HG03575 (cell line): ENCODE data around the gene DNAJB14.

ENCODE experiments used
- ATAC-seq: cut with Tn5 transposase; IDR thresholded peaks from one replicate; pipeline ENCODE4 v1.9.1; 2021; ENCODE audit not compliant: unreplicated experiment, insufficient number of reproducible peaks, low FRiP score; ENCODE audit errors: extremely low read depth

The DNAJB14 gene

GRCh38 chr4:99879458-99879857, 67.0 kb downstream of the DNAJB14 start:
- no peak for ATAC-seq

GRCh38 chr4:99878604-99879003, 67.8 kb downstream of the DNAJB14 start:
- ATAC-seq = no peak

- ATAC-seq = no peak
Measured at GRCh38 chr4:99876946-99877345, 69.5 kb downstream of the DNAJB14 start.

DNA sequence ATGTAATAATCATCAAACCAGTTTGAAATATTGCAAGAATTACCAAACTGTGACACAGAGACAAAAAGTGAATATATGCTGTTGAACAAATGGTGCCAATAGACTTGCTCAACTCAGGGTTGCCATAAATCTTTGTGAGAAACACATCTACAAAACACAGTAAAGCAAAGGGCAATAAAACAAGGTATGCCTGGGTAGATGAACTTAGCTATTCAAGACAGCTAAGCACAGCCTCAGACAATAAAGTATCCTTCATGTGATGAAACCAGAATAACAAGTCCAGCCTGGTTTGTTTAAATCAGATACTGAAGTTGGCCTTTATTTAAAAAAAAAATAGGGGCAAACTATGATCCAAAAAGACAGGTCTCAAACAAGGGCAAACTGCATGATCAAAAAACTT, 71.3 kb downstream of the DNAJB14 start:
- no peak for ATAC-seq

DNA sequence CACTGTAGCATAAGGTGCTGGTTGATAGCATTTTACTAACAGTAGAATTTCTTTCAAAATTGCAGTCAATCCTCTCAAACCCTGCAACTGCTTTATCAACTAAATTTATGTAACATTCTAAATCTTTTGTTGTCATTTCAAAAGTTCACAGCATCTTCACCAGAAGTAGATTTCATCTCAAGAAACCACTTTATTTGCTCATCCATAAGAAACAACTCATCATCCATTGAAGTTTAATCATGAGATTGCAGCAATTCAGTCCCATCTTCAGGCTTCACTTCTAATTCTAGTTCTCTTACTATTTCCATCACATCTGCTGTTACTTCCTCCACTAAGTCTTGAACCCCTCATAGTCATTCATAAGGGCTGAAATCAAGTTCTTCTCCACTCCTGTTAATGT, 73.8 kb downstream of the DNAJB14 start:
- ATAC-seq = no peak

DNA sequence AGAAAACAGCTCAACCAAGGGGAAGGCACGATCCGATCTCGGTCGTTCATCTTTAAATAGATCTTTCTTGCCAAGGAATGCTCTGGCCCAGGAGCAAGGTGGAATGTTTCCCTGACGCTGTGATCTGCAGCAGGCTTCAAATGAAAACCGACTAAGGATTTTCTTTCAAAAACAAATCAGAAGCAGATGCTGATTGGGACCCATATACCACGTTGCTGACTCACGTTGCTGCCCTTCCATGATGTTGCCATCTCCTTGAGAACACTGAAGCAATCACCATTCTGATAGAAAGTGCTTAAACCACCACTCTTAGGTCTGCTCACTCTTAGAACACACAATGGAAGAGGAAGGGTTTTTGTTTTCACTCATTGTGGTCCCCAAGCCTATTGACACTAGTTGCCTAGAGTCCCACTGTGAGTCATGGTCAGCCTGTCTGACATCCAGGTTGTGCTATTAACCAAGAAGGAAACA, 78.3 kb downstream of the DNAJB14 start:
- ATAC-seq = peak; percentile 46

DNA sequence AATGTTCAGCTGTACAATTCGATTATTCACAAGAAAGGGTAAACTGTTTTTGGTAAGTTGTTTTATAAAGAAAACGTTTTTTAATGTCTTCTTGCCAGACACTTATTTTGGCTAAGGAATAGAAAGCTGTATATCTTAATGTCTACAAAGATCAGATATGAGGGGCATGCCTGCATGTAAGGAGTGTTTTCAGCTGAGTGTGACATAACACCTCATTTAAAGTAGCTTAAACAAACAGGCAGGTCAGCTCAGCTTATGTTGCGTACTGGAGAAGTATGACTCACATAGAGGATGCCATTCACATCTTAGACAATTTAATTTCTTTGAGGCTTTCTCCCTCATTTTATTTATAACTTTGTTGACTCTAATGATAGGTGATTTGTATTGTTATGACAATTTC, 82.6 kb downstream of the DNAJB14 start:
- ATAC-seq = no peak

DNA sequence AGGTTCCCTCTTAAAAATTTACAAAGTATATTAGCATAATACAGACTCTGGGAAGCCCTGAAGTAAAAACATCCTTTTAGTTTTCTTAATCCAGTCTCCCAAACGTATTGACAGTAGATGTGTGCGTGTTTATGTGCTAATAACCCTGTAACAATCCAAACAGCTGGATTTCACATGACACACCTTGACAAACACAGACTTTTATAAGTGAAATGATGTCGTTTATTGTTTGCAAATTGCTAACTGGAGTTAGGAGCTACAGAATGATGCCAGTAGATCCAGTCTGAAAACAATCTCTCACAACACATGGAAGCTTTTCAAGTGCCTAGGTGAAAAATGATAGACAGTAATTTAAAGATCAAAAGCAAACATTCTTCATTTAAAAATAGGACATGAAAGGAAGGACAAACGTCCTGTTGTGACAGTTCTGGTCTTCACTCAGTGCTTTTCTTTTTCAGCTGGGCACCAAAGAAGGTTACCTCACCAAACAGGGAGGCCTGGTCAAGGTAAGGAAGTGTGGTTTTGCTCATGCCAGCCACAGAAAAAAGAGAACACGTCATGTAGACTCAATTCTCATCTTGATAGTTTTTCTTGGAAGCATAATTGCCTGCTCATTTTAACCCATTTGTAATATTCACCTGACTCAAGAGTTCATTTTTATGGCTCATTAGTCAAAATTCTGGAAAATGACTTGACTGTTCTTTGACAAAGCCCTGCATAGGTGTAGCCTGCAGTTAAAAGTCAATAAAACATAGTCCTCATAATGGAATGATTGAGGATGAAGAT, 85.1 kb downstream of the DNAJB14 start:
- ATAC-seq = no peak

GRCh38 chr4:99860521-99860920, 85.9 kb downstream of the DNAJB14 start:
- ATAC-seq = no peak

- ATAC-seq = no peak
Measured at GRCh38 chr4:99859618-99860017, 86.8 kb downstream of the DNAJB14 start.

GRCh38 chr4:99857307-99857706, 89.1 kb downstream of the DNAJB14 start:
- ATAC-seq = no peak

GRCh38 chr4:99856166-99856565, 90.3 kb downstream of the DNAJB14 start:
- ATAC-seq = no peak

- peak; percentile 22 for ATAC-seq
Measured at GRCh38 chr4:99855678-99856077, 90.7 kb downstream of the DNAJB14 start.

- no peak for ATAC-seq
Measured at GRCh38 chr4:99853999-99854398, 92.4 kb downstream of the DNAJB14 start.

DNA sequence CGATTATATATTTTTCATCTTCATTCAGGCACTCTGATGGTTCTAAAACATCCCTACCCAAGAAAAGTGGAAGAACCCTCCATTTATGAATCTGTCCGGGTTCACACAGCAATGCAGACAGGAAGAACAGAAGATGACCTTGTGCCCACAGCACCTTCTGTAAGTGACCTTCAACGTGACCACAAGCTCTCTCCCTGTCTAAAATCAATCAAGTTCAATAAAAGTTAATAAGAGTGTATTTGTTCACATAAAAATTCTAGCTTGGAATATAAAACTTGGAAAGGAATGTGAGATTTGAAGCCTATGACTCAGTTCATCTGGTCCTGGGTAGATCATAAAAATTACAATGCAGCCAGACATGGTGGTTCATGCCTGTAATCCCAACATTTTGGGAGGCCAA, 93.2 kb downstream of the DNAJB14 start:
- no peak for ATAC-seq

DNA sequence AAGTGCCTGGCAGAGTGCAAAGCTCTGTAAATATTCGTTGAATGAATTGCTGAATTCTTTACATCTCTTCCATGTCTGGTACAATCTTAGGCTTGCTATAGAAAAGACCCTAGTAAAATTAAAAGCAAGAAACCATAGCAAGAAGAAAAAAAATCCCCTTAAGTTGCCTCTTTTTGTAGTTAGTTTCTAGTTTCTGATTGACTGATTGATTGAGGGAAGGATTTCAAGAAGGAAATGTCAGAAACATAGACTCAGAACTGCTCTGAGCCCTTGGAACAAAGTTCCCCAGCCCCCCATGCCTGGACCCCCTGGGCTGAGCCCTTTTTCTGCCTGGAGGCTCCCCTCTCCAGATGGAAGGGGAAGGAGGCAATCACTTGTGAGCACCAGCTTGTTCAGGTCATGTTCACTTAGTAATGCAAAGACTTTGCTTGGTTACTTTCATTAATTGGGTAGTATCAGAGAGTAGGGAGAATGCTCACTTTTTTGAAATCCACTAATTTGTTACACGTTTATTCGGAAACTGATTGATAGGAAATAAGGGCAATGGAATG, 94.1 kb downstream of the DNAJB14 start:
- ATAC-seq = no peak

GRCh38 chr4:99848591-99849001, 97.8 kb downstream of the DNAJB14 start:
- peak; percentile 24 for ATAC-seq

- peak; percentile 54 for ATAC-seq
Measured at GRCh38 chr4:99847362-99847976, 98.9 kb downstream of the DNAJB14 start.

- ATAC-seq = no peak
Measured at GRCh38 chr4:99846891-99847290, 99.5 kb downstream of the DNAJB14 start.
